WTC11 (cell line): ENCODE measurements around the gene NUP93. TPM values are rescaled to one million over a fixed set of nuclear protein-coding genes. Genes with fewer than 3 reads are reported as not detected.

Experiments used
- ATAC-seq: fragments of 200-7000 bp; cut with Tn5 transposase; 2 replicates; pipeline ENCODE4 v1.10.0; 2021; ENCODE audit warnings: mild to moderate bottlenecking, moderate library complexity
- CTCF ChIA-PET: fragments of 300-600 bp; sonication (Branson Sonifier 250); formaldehyde crosslinking; loops from one replicate; lab custom pipeline; 2021; ENCODE audit warnings: antibody characterized with exemption; lab: Charles Lee
- POLR2A ChIA-PET: fragments of 350-600 bp; sonication (Branson Sonifier 250); formaldehyde crosslinking; loops from one replicate; lab custom pipeline; 2021; ENCODE audit warnings: antibody characterized with exemption; lab: Charles Lee
- DNase-seq: peaks from one replicate; pipeline ENCODE4 v3.0.0; 2021; ENCODE audit warnings: low spot score
- H3K27ac Mint-ChIP-seq: 2 replicates; pipeline ENCODE4 v1.8.0; 2021; ENCODE audit warnings: mixed read lengths
- H3K27me3 Mint-ChIP-seq: 2 replicates; pipeline ENCODE4 v1.8.0; 2021; ENCODE audit warnings: low read depth, mild to moderate bottlenecking, moderate library complexity, mixed read lengths
- H3K36me3 Mint-ChIP-seq: 2 replicates; pipeline ENCODE4 v1.8.0; 2021; ENCODE audit warnings: mixed read lengths
- H3K4me1 Mint-ChIP-seq: 2 replicates; pipeline ENCODE4 v1.8.0; 2022; ENCODE audit warnings: mixed read lengths
- H3K4me3 Mint-ChIP-seq: 2 replicates; pipeline ENCODE4 v1.8.0; 2021; ENCODE audit warnings: mild to moderate bottlenecking, moderate library complexity, mixed read lengths
- H3K9me3 Mint-ChIP-seq: 2 replicates; pipeline ENCODE4 v1.8.0; 2021; ENCODE audit warnings: mixed read lengths
- AFF4 ChIP-seq: sonication (generic); formaldehyde crosslinking; IDR thresholded peaks from 2 replicates; pipeline ENCODE4 v1.8.1; 2023; ENCODE audit warnings: mild to moderate bottlenecking, missing genetic modification reagents, borderline replicate concordance
- ATF2 ChIP-seq: sonication (generic); formaldehyde crosslinking; IDR thresholded peaks from 2 replicates; pipeline ENCODE4 v1.8.1; 2022; ENCODE audit warnings: low read depth, missing genetic modification reagents, borderline replicate concordance
- ATF3 ChIP-seq: sonication (generic); formaldehyde crosslinking; conservative IDR thresholded peaks from 2 replicates; pipeline ENCODE4 v1.8.1; 2022; ENCODE audit warnings: mild to moderate bottlenecking, missing genetic modification reagents
- FOXJ3 ChIP-seq: sonication (generic); formaldehyde crosslinking; IDR thresholded peaks from 2 replicates; pipeline ENCODE4 v1.9.0; 2021; ENCODE audit warnings: missing genetic modification reagents, mild to moderate bottlenecking, borderline replicate concordance
- IRF1 ChIP-seq: sonication (generic); formaldehyde crosslinking; IDR thresholded peaks from 2 replicates; pipeline ENCODE4 v1.8.0; 2023; ENCODE audit warnings: missing genetic modification reagents
- JAZF1 ChIP-seq: fragments of 250-450 bp; sonication (Bioruptor Pico); IDR thresholded peaks from 2 replicates; pipeline ENCODE4 v1.9.0; 2021; ENCODE audit warnings: moderate library complexity, mild to moderate bottlenecking, inconsistent platforms
- JUN ChIP-seq: sonication (generic); formaldehyde crosslinking; IDR thresholded peaks from 2 replicates; pipeline ENCODE4 v1.8.0; 2023; ENCODE audit warnings: mild to moderate bottlenecking, missing genetic modification reagents
- NR1H2 ChIP-seq: sonication (generic); formaldehyde crosslinking; IDR thresholded peaks from 2 replicates; pipeline ENCODE4 v1.9.0; 2021; ENCODE audit warnings: mild to moderate bottlenecking, moderate library complexity, missing genetic modification reagents
- OVOL2 ChIP-seq: fragments of 250-450 bp; sonication (Bioruptor Pico); IDR thresholded peaks from 2 replicates; pipeline ENCODE4 v1.9.0; 2021; ENCODE audit warnings: mild to moderate bottlenecking, borderline replicate concordance
- PREB ChIP-seq: sonication (generic); formaldehyde crosslinking; IDR thresholded peaks from 2 replicates; pipeline ENCODE4 v1.8.1; 2022; ENCODE audit warnings: mild to moderate bottlenecking, missing genetic modification reagents, moderate library complexity, borderline replicate concordance
- TCF7 ChIP-seq: sonication (generic); formaldehyde crosslinking; IDR thresholded peaks from 2 replicates; pipeline ENCODE4 v1.8.0; 2022; ENCODE audit warnings: mild to moderate bottlenecking, low read depth, missing genetic modification reagents, moderate library complexity
- TP53 ChIP-seq: sonication (generic); formaldehyde crosslinking; IDR thresholded peaks from 2 replicates; pipeline ENCODE4 v1.8.1; 2023; ENCODE audit warnings: mild to moderate bottlenecking, missing genetic modification reagents
- ZNF317 ChIP-seq: sonication (generic); formaldehyde crosslinking; IDR thresholded peaks from 2 replicates; pipeline ENCODE4 v1.8.1; 2023; ENCODE audit warnings: low read depth, mild to moderate bottlenecking, moderate library complexity, missing genetic modification reagents, borderline replicate concordance
- total RNA-seq: library from RNA; stranded (reverse); gene quantifications from 3 replicates; pipeline ENCODE4 v1.2.3, GENCODE V29; 2021
- TF ChIP-seq, protein P1 (sequence below): sonication (generic); formaldehyde crosslinking; IDR thresholded peaks from 2 replicates; pipeline ENCODE4 v1.8.1; 2023; ENCODE audit warnings: mild to moderate bottlenecking, missing genetic modification reagents
- TF ChIP-seq, protein P2 (sequence below): sonication (generic); formaldehyde crosslinking; IDR thresholded peaks from 2 replicates; pipeline ENCODE4 v1.8.1; 2023; ENCODE audit warnings: mild to moderate bottlenecking, missing genetic modification reagents
- TF ChIP-seq, protein P3 (sequence below): sonication (generic); formaldehyde crosslinking; IDR thresholded peaks from 2 replicates; pipeline ENCODE4 v1.8.0; 2023; ENCODE audit warnings: missing genetic modification reagents, mild to moderate bottlenecking, borderline replicate concordance

Gene NUP93
- total RNA-seq, 1 experiment from 2014 or later = 185 TPM

GRCh38 chr16:56724191-56724590 lies 5.7 kb upstream of the NUP93 start (continued):
- TF ChIP-seq PREB (CRISPR knock-in tag) = no peak
- TF ChIP-seq OVOL2 (CRISPR knock-in tag) = no peak
- TF ChIP-seq TCF7 (CRISPR knock-in tag) = no peak
- no peak for TF ChIP-seq FOXJ3 (CRISPR knock-in tag)
- TF ChIP-seq AFF4 (CRISPR knock-in tag) = no peak
- no peak for TF ChIP-seq JUN
- no peak for TF ChIP-seq NR1H2 (CRISPR knock-in tag)
- no peak for TF ChIP-seq ZNF317 (CRISPR knock-in tag)
- TF ChIP-seq ATF2 (CRISPR knock-in tag) = no peak
- TF ChIP-seq, protein P1, sequence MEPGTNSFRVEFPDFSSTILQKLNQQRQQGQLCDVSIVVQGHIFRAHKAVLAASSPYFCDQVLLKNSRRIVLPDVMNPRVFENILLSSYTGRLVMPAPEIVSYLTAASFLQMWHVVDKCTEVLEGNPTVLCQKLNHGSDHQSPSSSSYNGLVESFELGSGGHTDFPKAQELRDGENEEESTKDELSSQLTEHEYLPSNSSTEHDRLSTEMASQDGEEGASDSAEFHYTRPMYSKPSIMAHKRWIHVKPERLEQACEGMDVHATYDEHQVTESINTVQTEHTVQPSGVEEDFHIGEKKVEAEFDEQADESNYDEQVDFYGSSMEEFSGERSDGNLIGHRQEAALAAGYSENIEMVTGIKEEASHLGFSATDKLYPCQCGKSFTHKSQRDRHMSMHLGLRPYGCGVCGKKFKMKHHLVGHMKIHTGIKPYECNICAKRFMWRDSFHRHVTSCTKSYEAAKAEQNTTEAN = no peak
- TF ChIP-seq, protein P2, sequence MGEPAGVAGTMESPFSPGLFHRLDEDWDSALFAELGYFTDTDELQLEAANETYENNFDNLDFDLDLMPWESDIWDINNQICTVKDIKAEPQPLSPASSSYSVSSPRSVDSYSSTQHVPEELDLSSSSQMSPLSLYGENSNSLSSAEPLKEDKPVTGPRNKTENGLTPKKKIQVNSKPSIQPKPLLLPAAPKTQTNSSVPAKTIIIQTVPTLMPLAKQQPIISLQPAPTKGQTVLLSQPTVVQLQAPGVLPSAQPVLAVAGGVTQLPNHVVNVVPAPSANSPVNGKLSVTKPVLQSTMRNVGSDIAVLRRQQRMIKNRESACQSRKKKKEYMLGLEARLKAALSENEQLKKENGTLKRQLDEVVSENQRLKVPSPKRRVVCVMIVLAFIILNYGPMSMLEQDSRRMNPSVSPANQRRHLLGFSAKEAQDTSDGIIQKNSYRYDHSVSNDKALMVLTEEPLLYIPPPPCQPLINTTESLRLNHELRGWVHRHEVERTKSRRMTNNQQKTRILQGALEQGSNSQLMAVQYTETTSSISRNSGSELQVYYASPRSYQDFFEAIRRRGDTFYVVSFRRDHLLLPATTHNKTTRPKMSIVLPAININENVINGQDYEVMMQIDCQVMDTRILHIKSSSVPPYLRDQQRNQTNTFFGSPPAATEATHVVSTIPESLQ (CRISPR knock-in tag) = no peak

DNA sequence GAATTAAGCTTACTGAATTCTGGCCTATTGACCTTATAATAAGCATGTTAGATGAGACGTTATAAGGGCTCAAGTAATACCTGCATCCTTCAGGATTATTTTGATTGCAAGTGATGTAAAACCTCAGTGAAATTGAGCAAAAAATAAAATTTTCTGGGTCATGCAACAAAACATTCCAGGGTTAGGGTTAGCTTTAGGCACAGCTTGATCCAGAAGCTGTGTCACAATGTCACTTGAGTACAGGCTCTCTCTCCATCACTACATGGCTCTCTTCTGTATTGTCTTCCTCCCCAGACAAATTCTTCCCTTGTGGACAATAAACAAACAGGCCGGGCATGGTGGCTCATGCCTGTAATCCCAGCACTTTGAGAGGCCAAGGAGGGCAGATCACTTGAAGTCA lies 3.6 kb upstream of the NUP93 start:
- ATAC-seq (no peak), DNase-seq (no peak)
- Mint-ChIP-seq H3K9me3 (no peaks in the 10 kb centered on the region), H3K27ac (no peak overlapping the region), H3K27me3 (no peaks in the 10 kb centered on the region; the same call in 1 of the 2 replicates), H3K4me1 (peaks cover 16% of the 10 kb centered on the region), H3K36me3 (no peaks in the 10 kb centered on the region), H3K4me3 (no peak overlapping the region)
- POLR2A ChIA-PET = no interaction called here
- CTCF ChIA-PET = no interaction called here
- no peak for TF ChIP-seq TP53 (CRISPR knock-in tag)
- TF ChIP-seq IRF1 (CRISPR knock-in tag) = no peak
- TF ChIP-seq AFF4 (CRISPR knock-in tag) = no peak
- TF ChIP-seq, protein P3, sequence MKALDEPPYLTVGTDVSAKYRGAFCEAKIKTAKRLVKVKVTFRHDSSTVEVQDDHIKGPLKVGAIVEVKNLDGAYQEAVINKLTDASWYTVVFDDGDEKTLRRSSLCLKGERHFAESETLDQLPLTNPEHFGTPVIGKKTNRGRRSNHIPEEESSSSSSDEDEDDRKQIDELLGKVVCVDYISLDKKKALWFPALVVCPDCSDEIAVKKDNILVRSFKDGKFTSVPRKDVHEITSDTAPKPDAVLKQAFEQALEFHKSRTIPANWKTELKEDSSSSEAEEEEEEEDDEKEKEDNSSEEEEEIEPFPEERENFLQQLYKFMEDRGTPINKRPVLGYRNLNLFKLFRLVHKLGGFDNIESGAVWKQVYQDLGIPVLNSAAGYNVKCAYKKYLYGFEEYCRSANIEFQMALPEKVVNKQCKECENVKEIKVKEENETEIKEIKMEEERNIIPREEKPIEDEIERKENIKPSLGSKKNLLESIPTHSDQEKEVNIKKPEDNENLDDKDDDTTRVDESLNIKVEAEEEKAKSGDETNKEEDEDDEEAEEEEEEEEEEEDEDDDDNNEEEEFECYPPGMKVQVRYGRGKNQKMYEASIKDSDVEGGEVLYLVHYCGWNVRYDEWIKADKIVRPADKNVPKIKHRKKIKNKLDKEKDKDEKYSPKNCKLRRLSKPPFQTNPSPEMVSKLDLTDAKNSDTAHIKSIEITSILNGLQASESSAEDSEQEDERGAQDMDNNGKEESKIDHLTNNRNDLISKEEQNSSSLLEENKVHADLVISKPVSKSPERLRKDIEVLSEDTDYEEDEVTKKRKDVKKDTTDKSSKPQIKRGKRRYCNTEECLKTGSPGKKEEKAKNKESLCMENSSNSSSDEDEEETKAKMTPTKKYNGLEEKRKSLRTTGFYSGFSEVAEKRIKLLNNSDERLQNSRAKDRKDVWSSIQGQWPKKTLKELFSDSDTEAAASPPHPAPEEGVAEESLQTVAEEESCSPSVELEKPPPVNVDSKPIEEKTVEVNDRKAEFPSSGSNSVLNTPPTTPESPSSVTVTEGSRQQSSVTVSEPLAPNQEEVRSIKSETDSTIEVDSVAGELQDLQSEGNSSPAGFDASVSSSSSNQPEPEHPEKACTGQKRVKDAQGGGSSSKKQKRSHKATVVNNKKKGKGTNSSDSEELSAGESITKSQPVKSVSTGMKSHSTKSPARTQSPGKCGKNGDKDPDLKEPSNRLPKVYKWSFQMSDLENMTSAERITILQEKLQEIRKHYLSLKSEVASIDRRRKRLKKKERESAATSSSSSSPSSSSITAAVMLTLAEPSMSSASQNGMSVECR (CRISPR knock-in tag) = no peak
- no peak for TF ChIP-seq ATF3 (CRISPR knock-in tag)
- TF ChIP-seq JAZF1 = no peak
